SW 1271 (cell line): ENCODE measurements around the gene HBA2.
"Not testable (repeated sequence)": the region's sequence is repeated elsewhere in the genome, so short reads cannot be mapped to it uniquely, and the experiment has no call there.

Source experiments
- DNase-seq, 2 experiments: peaks; one replicate each; lab custom pipeline; 2025; lab: John Stamatoyannopoulos, UW

HBA2 gene

GRCh38 chr16:194516-194915 is 21.8 kb downstream of the HBA2 start:
- no peak for DNase-seq

- no peak for DNase-seq
These were observed 27.7 kb downstream of the HBA2 start for GRCh38 chr16:200388-200787.

- no peak for DNase-seq
These were observed 30.6 kb downstream of the HBA2 start for GRCh38 chr16:203246-203645.

GRCh38 chr16:204046-204445 is 31.4 kb downstream of the HBA2 start:
- not testable (repeated sequence) for DNase-seq

- DNase-seq = not testable (repeated sequence)
These were observed 36.7 kb downstream of the HBA2 start for GRCh38 chr16:209359-209758.

GRCh38 chr16:211631-212180 is 39.0 kb downstream of the HBA2 start:
- DNase-seq = not testable (repeated sequence)

- no peak for DNase-seq
These were observed 40.3 kb downstream of the HBA2 start for GRCh38 chr16:212999-213398.

GRCh38 chr16:220021-220420 is 47.3 kb downstream of the HBA2 start:
- DNase-seq = no peak
